Measurements from ENCODE around the gene SLC1A2. TPM values are rescaled to one million over a fixed set of nuclear protein-coding genes. Genes with fewer than 3 reads are reported as not detected.

The SLC1A2 gene
- total RNA-seq, 2 experiments from 2014 or later = not detected

DNA sequence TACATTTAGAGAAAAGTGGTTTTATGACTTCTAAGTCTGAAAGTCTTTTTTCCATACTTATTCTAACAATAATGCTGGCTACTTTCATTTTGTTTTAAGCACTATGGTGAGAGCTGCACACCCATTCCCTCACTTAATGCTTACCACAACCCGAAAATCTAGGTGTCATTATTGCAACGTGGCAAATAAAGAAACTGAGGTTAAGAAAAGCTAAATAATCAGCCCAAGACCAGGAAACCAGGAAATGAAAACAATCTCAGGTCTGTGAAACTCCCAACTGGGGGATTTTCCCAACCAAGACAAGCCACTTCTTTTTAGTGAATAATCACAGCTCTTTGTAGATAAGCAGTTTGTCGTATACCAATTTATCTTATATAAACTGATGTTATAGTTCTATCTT lies 126.3 kb downstream of the SLC1A2 start:
- Histone ChIP-seq H3K79me2 (ENCODE audit: insufficient read depth, low read depth, low read length) (no peaks in the 10 kb centered on the region), H2AFZ (ENCODE audit: low read length) (no peak overlapping the region), H3K27ac (ENCODE audit: low read depth, low read length, poor library complexity, severe bottlenecking) (no peak overlapping the region), H3K4me2 (ENCODE audit: low read length) (no peak overlapping the region), H3K9me3 (ENCODE audit: low read length) (no peaks in the 10 kb centered on the region), H3K9me2 (ENCODE audit: insufficient read depth, low read length) (no peaks in the 10 kb centered on the region), H3K4me1 (ENCODE audit: insufficient read depth, low read length, poor library complexity, severe bottlenecking) (no peaks in the 10 kb centered on the region), H4K20me1 (ENCODE audit: insufficient read depth, low read length) (no peaks in the 10 kb centered on the region), H3K36me3 (ENCODE audit: insufficient read depth, low read length) (no peaks in the 10 kb centered on the region), H3K4me3 (ENCODE audit: low read depth, low read length, poor library complexity, severe bottlenecking) (no peak overlapping the region)
- intact Hi-C loops (cut with micrococcal nuclease; ENCODE audit: unreplicated experiment) = no loop called here
- no TSS peak for BruUV-seq (replicated peaks)
- DNase-seq (ENCODE audit: low spot score) = no peak
- POLR2A ChIA-PET = interaction anchor here (0.7 kb wide), 2 partner anchors 19 to 25 kb away, joined by 3 to 4 read pairs; no protein-coding TSS in a partner anchor
- no peak for TF ChIP-seq EZH2phosphoT487 (IDR thresholded peaks at IDR 0.05; ENCODE audit: borderline replicate concordance, low read depth, low read length)
- TF ChIP-seq CTCF (conservative IDR thresholded peaks at IDR 0.05; ENCODE audit: low read length) = no peak
- CTCF ChIA-PET (ENCODE audit: unreplicated experiment) = no interaction called here

- no peak overlapping the region for H2AFZ ChIP-seq (ENCODE audit: low read length)
- no TSS peak for BruUV-seq (replicated peaks)
- H3K9me2 ChIP-seq (ENCODE audit: insufficient read depth, low read length) = no peaks in the 10 kb centered on the region
- H4K20me1 ChIP-seq (ENCODE audit: insufficient read depth, low read length) = no peaks in the 10 kb centered on the region
- H3K4me2 ChIP-seq (ENCODE audit: low read length) = no peak overlapping the region
- DNase-seq (ENCODE audit: low spot score) = no peak
- no peaks in the 10 kb centered on the region for H3K9me3 ChIP-seq (ENCODE audit: low read length)
- no peak overlapping the region for H3K4me3 ChIP-seq (ENCODE audit: low read depth, low read length, poor library complexity, severe bottlenecking)
- ChIA-PET CTCF (ENCODE audit: unreplicated experiment) (no interaction called here), POLR2A (interaction anchor here (0.7 kb wide), 1 partner anchor 19 kb away, joined by 3 read pairs; no protein-coding TSS in a partner anchor)
- intact Hi-C loops (cut with micrococcal nuclease; ENCODE audit: unreplicated experiment) = no loop called here
- H3K36me3 ChIP-seq (ENCODE audit: insufficient read depth, low read length) = no peaks in the 10 kb centered on the region
- no peaks in the 10 kb centered on the region for H3K4me1 ChIP-seq (ENCODE audit: insufficient read depth, low read length, poor library complexity, severe bottlenecking)
- H3K27ac ChIP-seq (ENCODE audit: low read depth, low read length, poor library complexity, severe bottlenecking) = no peak overlapping the region
- no peaks in the 10 kb centered on the region for H3K79me2 ChIP-seq (ENCODE audit: insufficient read depth, low read depth, low read length)
- no peak for TF ChIP-seq EZH2phosphoT487 (IDR thresholded peaks at IDR 0.05; ENCODE audit: borderline replicate concordance, low read depth, low read length)
- no peak for TF ChIP-seq CTCF (conservative IDR thresholded peaks at IDR 0.05; ENCODE audit: low read length)
These were observed 127.1 kb downstream of the SLC1A2 start for GRCh38 chr11:35292279-35292678.

GRCh38 chr11:35290876-35291275 lies 128.5 kb downstream of the SLC1A2 start:
- TF ChIP-seq EZH2phosphoT487 (IDR thresholded peaks at IDR 0.05; ENCODE audit: borderline replicate concordance, low read depth, low read length) (no peak), CTCF (conservative IDR thresholded peaks at IDR 0.05; ENCODE audit: low read length) (no peak)
- Histone ChIP-seq H3K36me3 (ENCODE audit: insufficient read depth, low read length) (no peaks in the 10 kb centered on the region), H3K4me1 (ENCODE audit: insufficient read depth, low read length, poor library complexity, severe bottlenecking) (no peaks in the 10 kb centered on the region), H3K9me3 (ENCODE audit: low read length) (no peaks in the 10 kb centered on the region), H4K20me1 (ENCODE audit: insufficient read depth, low read length) (no peaks in the 10 kb centered on the region), H3K79me2 (ENCODE audit: insufficient read depth, low read depth, low read length) (no peaks in the 10 kb centered on the region), H3K9me2 (ENCODE audit: insufficient read depth, low read length) (no peaks in the 10 kb centered on the region), H3K27ac (ENCODE audit: low read depth, low read length, poor library complexity, severe bottlenecking) (no peak overlapping the region), H3K4me3 (ENCODE audit: low read depth, low read length, poor library complexity, severe bottlenecking) (no peak overlapping the region), H2AFZ (ENCODE audit: low read length) (no peak overlapping the region), H3K4me2 (ENCODE audit: low read length) (no peak overlapping the region)
- POLR2A ChIA-PET = interaction anchor here (0.6 to 1.1 kb wide), 2 partner anchors 15 to 27 kb away, joined by 3 read pairs; no protein-coding TSS in a partner anchor
- DNase-seq (ENCODE audit: low spot score) = no peak
- CTCF ChIA-PET (ENCODE audit: unreplicated experiment) = no interaction called here
- intact Hi-C loops (cut with micrococcal nuclease; ENCODE audit: unreplicated experiment) = no loop called here
- BruUV-seq (replicated peaks) = no TSS peak
